Ovary (tissue), 9 donors: ENCODE measurements around the gene CD72. TPM values are rescaled to one million over a fixed set of nuclear protein-coding genes. Genes with fewer than 3 reads are reported as not detected.

Experiments used
- DNase-seq, 5 donors: peaks; one replicate each; pipeline ENCODE4 v3.0.0-alpha.2; 2019 to 2020
- H3K27ac ChIP-seq, 2 donors: fragments of 200-600 bp; one replicate each; pipeline versions ENCODE4 v1.5.1 to v1.8.0; 2019 to 2022
- H3K27me3 ChIP-seq: fragments of 200-600 bp; one replicate; pipeline ENCODE4 v1.8.0; 2022
- H3K36me3 ChIP-seq: fragments of 200-600 bp; sonication (generic); one replicate; pipeline ENCODE4 v1.5.1; 2019
- H3K4me1 ChIP-seq: one replicate; pipeline ENCODE4 v1.8.1; 2013; ENCODE audit warnings: mild to moderate bottlenecking, moderate library complexity; ENCODE audit not compliant: insufficient read depth
- H3K4me3 ChIP-seq: fragments of 200-600 bp; sonication (generic); one replicate; pipeline ENCODE4 v1.5.1; 2017
- H3K9me3 ChIP-seq, 2 donors: fragments of 200-600 bp in 1 of 2; sonication (generic) in 1 of 2; one replicate each; pipeline versions ENCODE4 v1.5.1 to v1.8.1; 2013 to 2019; ENCODE audit warnings: mild to moderate bottlenecking in 1 of 2, moderate library complexity in 1 of 2
- CTCF ChIP-seq, 3 donors: fragments of 450-650 bp in 2 of 3; fragments of 200-600 bp in 1 of 3; IDR thresholded peaks; one replicate each; pipeline versions ENCODE4 v1.5.1 to v1.8.0; 2016 to 2022; ENCODE audit warnings: antibody characterized with exemption in 3 of 3, mild to moderate bottlenecking in 1 of 3
- EP300 ChIP-seq: sonication (generic); formaldehyde crosslinking; IDR thresholded peaks from one replicate; pipeline ENCODE4 v1.6.1; 2017; ENCODE audit warnings: antibody characterized with exemption
- POLR2A ChIP-seq: fragments of 450-650 bp; IDR thresholded peaks from one replicate; pipeline ENCODE4 v1.6.1; 2017; ENCODE audit warnings: antibody characterized with exemption, mild to moderate bottlenecking, moderate library complexity
- WGBS, 3 donors: extraction: QIAGEN DNeasy Blood & Tissue Kit in 1 of 3; methylation state at CpG; one replicate each; pipeline versions ENCODE4 v1.1.5 to v1.1.7; 2013 to 2017; 5-methylcytosine and 5-hydroxymethylcytosine counted together
- intact Hi-C, 4 donors: fragments of 100-400 bp; cut with DNase I; formaldehyde crosslinking; loops; one replicate each; pipeline versions ENCODE4 v1.11.0 to v1.15.1; 2022 to 2023
- polyA plus RNA-seq, 2 donors: library from polyadenylated mRNA; stranded (reverse); fragments of 200-250 nt in 1 of 2; fragments of 350-450 nt in 1 of 2; fragmentation: Illumina TruSeq in 1 of 2; extraction: RNeasy Lipid Tissue Mini Kit (QIAGEN cat#74804) in 1 of 2; gene quantifications; one replicate each; pipeline ENCODE4 v1.2.3, GENCODE V29; 2013 to 2014
- total RNA-seq, 7 donors: library from RNA; depleted of rRNA in 2 of 7; stranded (reverse); fragments of >200 nt in 2 of 7; fragmentation: NEBNext Ultra II Directional in 3 of 7; extraction: Animal tissue kit (Norgen Biotek cat#: 25700) in 3 of 7; gene quantifications; one replicate each; pipeline versions ENCODE4 v1.1.0 to v1.2.4, GENCODE V29; 2016 to 2023
- donor health status: DM: no; HTN: no; CAD: no; lungs with moderate emphysema.
- donor health status: DM: no; HTN: no; CAD: no.
- donor health status: Bipolar disorder and iron deficiency.
- donor health status: DM: yes; HTN: yes; CAD: no.
- donor health status: DM: no; HTN: no; CAD: no.
- donor health status: DM: yes; HTN: yes; CAD: no.

CD72 gene
- total and polyA plus RNA-seq, 9 donors = 0.28 to 4.1 (median 1.2) TPM

- H3K4me1 ChIP-seq = no peaks in the 10 kb centered on the region
- H3K27ac ChIP-seq = no peak overlapping the region
- no peaks in the 10 kb centered on the region for H3K36me3 ChIP-seq
- TF ChIP-seq CTCF (IDR thresholded peaks at IDR 0.05) (no peak), POLR2A (no peak), EP300 (no peak)
- DNase-seq = no peak
- no peak overlapping the region for H3K4me3 ChIP-seq
- no peaks in the 10 kb centered on the region for H3K9me3 ChIP-seq
- 85 to 94% (median 86%) methylated on average over 2 of the region's 2 CpGs for WGBS, 3 donors
- H3K27me3 ChIP-seq = no peaks in the 10 kb centered on the region
- intact Hi-C loops = no loop called here
These were observed 9.4 kb upstream of the CD72 start for GRCh38 chr9:35627575-35627974.

GRCh38 chr9:35619800-35620158, 1.6 kb upstream of the CD72 start:
- DNase-seq = no peak
- intact Hi-C loops = no loop called here
- whole genome bisulfite sequencing, 3 donors = 48 to 52% (median 49%) methylated on average over 2 of the region's 2 CpGs

GRCh38 chr9:35618854-35619799, 914 bp upstream of the CD72 start:
- DNase-seq = no peak
- Histone ChIP-seq H3K4me1 (no peaks in the 10 kb centered on the region), H3K36me3 (no peaks in the 10 kb centered on the region), H3K4me3 (no peak overlapping the region), H3K27me3 (no peaks in the 10 kb centered on the region), H3K9me3 (no peaks in the 10 kb centered on the region), H3K27ac (no peak overlapping the region)
- intact Hi-C loops = no loop called here
- 85 to 89% (median 87%) methylated on average over 17 of the region's 17 CpGs for WGBS, 3 donors
- TF ChIP-seq POLR2A = no peak
- TF ChIP-seq EP300 = no peak
- no peak for TF ChIP-seq CTCF (IDR thresholded peaks at IDR 0.05)

More at GRCh38 chr9:35619800-35620158, 1.6 kb upstream of the CD72 start:
- Histone ChIP-seq H3K4me1 (no peaks in the 10 kb centered on the region), H3K36me3 (no peaks in the 10 kb centered on the region), H3K27ac (no peak overlapping the region), H3K4me3 (no peak overlapping the region), H3K27me3 (no peaks in the 10 kb centered on the region), H3K9me3 (no peaks in the 10 kb centered on the region)
- no peak for TF ChIP-seq CTCF (IDR thresholded peaks at IDR 0.05)
- no peak for TF ChIP-seq EP300
- no peak for TF ChIP-seq POLR2A

- no peak for DNase-seq
- H3K9me3 ChIP-seq = no peaks in the 10 kb centered on the region
- TF ChIP-seq CTCF (IDR thresholded peaks at IDR 0.05) = no peak
- no peak for TF ChIP-seq POLR2A
- no peak for TF ChIP-seq EP300
- WGBS, 3 donors = 54 to 61% (median 56%) methylated on average over 8 of the region's 8 CpGs
- no peaks in the 10 kb centered on the region for H3K4me1 ChIP-seq
- no peaks in the 10 kb centered on the region for H3K27me3 ChIP-seq
- intact Hi-C loops = no loop called here
- H3K36me3 ChIP-seq = no peaks in the 10 kb centered on the region
- no peak overlapping the region for H3K4me3 ChIP-seq
- no peak overlapping the region for H3K27ac ChIP-seq
These were observed 665 bp downstream of the CD72 start for GRCh38 chr9:35617548-35617947.
